Fibroblast of mammary gland (primary cell): Measurements from ENCODE around the gene CHST12.
"Not testable (repeated sequence)": the region's sequence is repeated elsewhere in the genome, so short reads cannot be mapped to it uniquely, and the experiment has no call there.

Source experiments
- DNase-seq: peaks from one replicate; pipeline ENCODE4 v3.0.0-alpha.2; 2010; ENCODE audit warnings: low read depth
- H3K4me3 ChIP-seq: 2 replicates; pipeline ENCODE4 v1.5.1; 2011; ENCODE audit warnings: low read depth, mild to moderate bottlenecking, low read length, moderate library complexity; ENCODE audit not compliant: control insufficient read depth
- CTCF ChIP-seq: conservative IDR thresholded peaks from 2 replicates; pipeline ENCODE4 v1.5.1; 2011; ENCODE audit warnings: low read depth, low read length, inconsistent platforms; ENCODE audit not compliant: control insufficient read depth, insufficient read depth

CHST12 gene

GRCh38 chr7:2376351-2377154 is 26.9 kb upstream of the CHST12 start:
- no peak for TF ChIP-seq CTCF
- no peak for DNase-seq
- no peak overlapping the region for H3K4me3 ChIP-seq

- not testable (repeated sequence) for H3K4me3 ChIP-seq, DNase-seq
These were observed 25.9 kb upstream of the CHST12 start for GRCh38 chr7:2377492-2377891.

GRCh38 chr7:2378125-2378524 is 25.3 kb upstream of the CHST12 start:
- DNase-seq, result not testable (repeated sequence)

GRCh38 chr7:2379161-2379560 is 24.2 kb upstream of the CHST12 start:
- DNase-seq, result no peak
- no peak overlapping the region for H3K4me3 ChIP-seq
- no peak for TF ChIP-seq CTCF

More at GRCh38 chr7:2378125-2378524, 25.3 kb upstream of the CHST12 start:
- H3K4me3 ChIP-seq, result not testable (repeated sequence)

GRCh38 chr7:2379821-2380450 is 23.5 kb upstream of the CHST12 start:
- peak; percentile 14 for DNase-seq
- no peak for TF ChIP-seq CTCF
- H3K4me3 ChIP-seq, result no peak overlapping the region

DNA sequence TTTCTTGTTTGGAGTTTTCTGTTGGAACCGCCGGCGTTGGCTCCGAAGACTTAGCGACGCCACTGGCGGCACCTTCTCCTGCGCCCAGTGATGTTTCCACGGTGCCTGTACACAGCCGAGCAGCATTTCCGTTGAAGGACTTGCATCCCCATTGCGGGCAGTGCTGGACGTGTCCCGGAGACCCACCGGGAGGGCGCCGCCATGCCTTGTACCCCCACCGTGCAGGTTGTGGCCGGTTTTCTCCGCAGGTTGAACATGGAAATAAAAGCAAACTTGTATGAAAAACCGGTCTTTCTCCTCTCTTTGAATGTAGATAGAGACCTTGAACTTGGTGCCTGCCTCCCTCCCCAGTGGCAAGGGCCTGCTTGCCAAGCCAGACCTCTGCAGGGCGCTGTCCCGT is 22.9 kb upstream of the CHST12 start:
- DNase-seq, result no peak
- no peak overlapping the region for H3K4me3 ChIP-seq
- no peak for TF ChIP-seq CTCF

DNA sequence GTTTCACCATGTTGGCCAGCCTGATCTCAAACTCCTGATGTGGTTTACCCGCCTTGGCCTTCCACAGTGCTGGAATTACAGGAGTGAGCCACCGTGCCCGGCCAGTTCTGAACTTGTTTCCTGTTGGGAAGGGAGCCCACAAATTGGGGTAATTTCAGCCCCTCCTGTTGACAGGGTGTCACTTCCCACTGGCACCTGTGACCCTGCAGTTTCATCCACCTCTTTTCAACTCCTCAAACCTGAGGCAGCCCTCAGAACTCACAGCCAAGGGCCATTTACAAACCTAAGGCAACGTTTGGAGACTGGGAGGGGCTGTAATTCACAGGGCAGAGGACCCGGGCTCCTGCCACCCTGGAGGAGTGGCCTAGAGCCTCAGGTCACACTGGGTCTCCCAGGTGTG is 22.2 kb upstream of the CHST12 start:
- no peak for DNase-seq
- no peak overlapping the region for H3K4me3 ChIP-seq
- no peak for TF ChIP-seq CTCF
